IMR-90 (cell line): Measurements from ENCODE around the gene BMP3. TPM values are rescaled to one million over a fixed set of nuclear protein-coding genes. Genes with fewer than 3 reads are reported as not detected.

ENCODE experiments used
- ATAC-seq: fragments of 200-7000 bp; cut with Tn5 transposase; 2 replicates; pipeline ENCODE4 v1.9.1; 2020; ENCODE audit warnings: low read depth, mild to moderate bottlenecking, moderate library complexity
- BruUV-seq: library from RNA; stranded (reverse); fragments of 400-500 nt; replicated peaks from 2 replicates; lab custom pipeline; 2021; lab: Mats Ljungman, UMichigan
- CTCF ChIA-PET: fragments of 300-600 bp; formaldehyde crosslinking; extraction: SDS; loops from one replicate; lab custom pipeline; 2021; ENCODE audit warnings: antibody characterized with exemption; lab: Yijun Ruan, JAX
- POLR2A ChIA-PET: fragments of 300-600 bp; sonication (Branson Sonifier 250); formaldehyde crosslinking; loops from one replicate; lab custom pipeline; 2022; ENCODE audit warnings: antibody characterized with exemption; ENCODE audit not compliant: unreplicated experiment; lab: Charles Lee
- DNase-seq: peaks from one replicate; pipeline ENCODE4 v3.0.0; 2013
- H2AFZ ChIP-seq: replicated peaks from 2 replicates; pipeline ENCODE3; 2013; ENCODE audit warnings: low read length, mild to moderate bottlenecking; ENCODE audit not compliant: poor library complexity
- H2AK5ac ChIP-seq: 2 replicates; pipeline ENCODE4 v1.6.1; 2013; ENCODE audit warnings: low read depth, low read length, inconsistent platforms
- H2AK9ac ChIP-seq: replicated peaks from 2 replicates; pipeline ENCODE3; 2013; ENCODE audit warnings: mild to moderate bottlenecking, low read depth, low read length, moderate library complexity; ENCODE audit not compliant: poor library complexity
- H2BK120ac ChIP-seq: 2 replicates; pipeline ENCODE4 v1.6.1; 2013; ENCODE audit warnings: low read depth, low read length, inconsistent platforms
- H2BK15ac ChIP-seq: 3 replicates; pipeline ENCODE4 v1.6.1; 2013; ENCODE audit warnings: low read depth, low read length, inconsistent platforms
- H2BK20ac ChIP-seq: 2 replicates; pipeline ENCODE4 v1.6.1; 2013; ENCODE audit warnings: low read depth, mild to moderate bottlenecking, inconsistent platforms, low read length, moderate library complexity
- H2BK5ac ChIP-seq: 2 replicates; pipeline ENCODE4 v1.6.1; 2013; ENCODE audit warnings: mild to moderate bottlenecking, low read depth, low read length, inconsistent platforms; ENCODE audit not compliant: poor library complexity, severe bottlenecking
- H3K14ac ChIP-seq: replicated peaks from 2 replicates; pipeline ENCODE4 v1.6.1; 2013; ENCODE audit warnings: low read depth, low read length, inconsistent platforms
- H3K18ac ChIP-seq: 2 replicates; pipeline ENCODE4 v1.6.1; 2013; ENCODE audit warnings: low read depth, low read length, control low read depth
- H3K23ac ChIP-seq: 2 replicates; pipeline ENCODE4 v1.6.1; 2013; ENCODE audit warnings: low read depth, low read length, inconsistent platforms
- H3K27ac ChIP-seq: 2 replicates; pipeline ENCODE4 v1.5.1; 2013; ENCODE audit warnings: mild to moderate bottlenecking, control low read depth, low read length; ENCODE audit not compliant: insufficient read depth
- H3K27me3 ChIP-seq: 2 replicates; pipeline ENCODE4 v1.6.1; 2013; ENCODE audit warnings: low read length; ENCODE audit not compliant: control insufficient read depth, insufficient read depth
- H3K36me3 ChIP-seq: 2 replicates; pipeline ENCODE4 v1.6.1; 2013; ENCODE audit warnings: low read length, mixed read lengths; ENCODE audit not compliant: control insufficient read depth, insufficient read depth
- H3K4ac ChIP-seq: 2 replicates; pipeline ENCODE4 v1.6.1; 2013; ENCODE audit warnings: low read depth, low read length, inconsistent platforms
- H3K4me1 ChIP-seq: 2 replicates; pipeline ENCODE4 v1.6.1; 2013; ENCODE audit warnings: low read length, mixed read lengths; ENCODE audit not compliant: control insufficient read depth, insufficient read depth
- H3K4me2 ChIP-seq: 2 replicates; pipeline ENCODE4 v1.6.1; 2013; ENCODE audit warnings: low read depth, mild to moderate bottlenecking, control low read depth, low read length, moderate library complexity
- H3K4me3 ChIP-seq: 2 replicates; pipeline ENCODE4 v1.5.1; 2013; ENCODE audit warnings: low read depth, mild to moderate bottlenecking, control low read depth, low read length, moderate library complexity; ENCODE audit not compliant: insufficient read depth
- H3K56ac ChIP-seq: 2 replicates; pipeline ENCODE4 v1.6.1; 2013; ENCODE audit warnings: low read length, inconsistent platforms; ENCODE audit not compliant: insufficient read depth; ENCODE audit errors: extremely low read depth
- H3K79me1 ChIP-seq, 2 experiments: 2 replicates each; pipeline ENCODE4 v1.6.1; 2013; ENCODE audit warnings: low read length in 2 of 2, inconsistent platforms in 1 of 2, low read depth in 1 of 2
- H3K9ac ChIP-seq: 2 replicates; pipeline ENCODE4 v1.6.1; 2013; ENCODE audit warnings: low read depth, low read length, control low read depth
- H3K9me1 ChIP-seq: 2 replicates; pipeline ENCODE4 v1.6.1; 2013; ENCODE audit warnings: low read length, inconsistent platforms; ENCODE audit not compliant: insufficient read depth
- H3K9me3 ChIP-seq: 2 replicates; pipeline ENCODE4 v1.6.1; 2013; ENCODE audit warnings: low read length; ENCODE audit not compliant: control insufficient read depth, insufficient read depth
- H4K20me1 ChIP-seq: 2 replicates; pipeline ENCODE4 v1.6.1; 2013; ENCODE audit warnings: low read length, inconsistent platforms; ENCODE audit not compliant: insufficient read depth
- H4K5ac ChIP-seq: 2 replicates; pipeline ENCODE4 v1.6.1; 2013; ENCODE audit warnings: mild to moderate bottlenecking, low read depth, low read length, control low read depth
- H4K8ac ChIP-seq, 2 experiments: 2 replicates each; pipeline ENCODE4 v1.6.1; 2013; ENCODE audit warnings: low read depth in 2 of 2, low read length in 2 of 2, control low read depth in 1 of 2, inconsistent platforms in 1 of 2
- H4K91ac ChIP-seq: 2 replicates; pipeline ENCODE4 v1.6.1; 2013; ENCODE audit warnings: low read depth, low read length, inconsistent platforms; ENCODE audit not compliant: insufficient read depth
- BHLHE40 ChIP-seq: fragments of 150-350 bp; IDR thresholded peaks from 2 replicates; pipeline ENCODE4 v1.6.1; 2016; ENCODE audit warnings: mild to moderate bottlenecking, low read depth, low read length
- CHD1 ChIP-seq: IDR thresholded peaks from 2 replicates; pipeline ENCODE4 v1.6.1; 2012; ENCODE audit warnings: low read depth, low read length, improper control_type of control experiment
- CTCF ChIP-seq: conservative IDR thresholded peaks from 2 replicates; pipeline ENCODE4 v1.5.1; 2012; ENCODE audit warnings: mild to moderate bottlenecking, low read depth, low read length, improper control_type of control experiment
- ELK1 ChIP-seq: fragments of 150-350 bp; IDR thresholded peaks from 2 replicates; pipeline ENCODE4 v1.6.1; 2016; ENCODE audit warnings: low read depth, mild to moderate bottlenecking, low read length, moderate library complexity, borderline replicate concordance
- FOS ChIP-seq: fragments of 150-350 bp; IDR thresholded peaks from 2 replicates; pipeline ENCODE4 v1.6.1; 2016; ENCODE audit warnings: low read depth, low read length
- MAFK ChIP-seq: IDR thresholded peaks from 2 replicates; pipeline ENCODE4 v1.6.1; 2012; ENCODE audit warnings: low read depth, low read length, improper control_type of control experiment
- MAZ ChIP-seq: IDR thresholded peaks from 2 replicates; pipeline ENCODE4 v1.6.1; 2012; ENCODE audit warnings: low read depth, mild to moderate bottlenecking, low read length, improper control_type of control experiment, moderate library complexity, borderline replicate concordance
- NFE2L2 ChIP-seq: fragments of 150-350 bp; IDR thresholded peaks from 2 replicates; pipeline ENCODE4 v1.6.1; 2016; ENCODE audit warnings: low read depth, mild to moderate bottlenecking, low read length
- POLR2A ChIP-seq: IDR thresholded peaks from 2 replicates; pipeline ENCODE4 v1.6.1; 2012; ENCODE audit warnings: mild to moderate bottlenecking, low read depth, low read length
- RCOR1 ChIP-seq: IDR thresholded peaks from 2 replicates; pipeline ENCODE4 v1.6.1; 2012; ENCODE audit warnings: mild to moderate bottlenecking, low read length, improper control_type of control experiment; ENCODE audit not compliant: insufficient replicate concordance
- RFX5 ChIP-seq: IDR thresholded peaks from 2 replicates; pipeline ENCODE4 v1.8.0; 2012; ENCODE audit warnings: low read depth, mild to moderate bottlenecking, low read length, moderate library complexity
- SMC3 ChIP-seq: fragments of 150-350 bp; IDR thresholded peaks from 2 replicates; pipeline ENCODE4 v1.6.1; 2016; ENCODE audit warnings: low read depth, mild to moderate bottlenecking, antibody characterized with exemption, low read length, moderate library complexity
- USF2 ChIP-seq: fragments of 150-350 bp; IDR thresholded peaks from 2 replicates; pipeline ENCODE4 v1.6.1; 2017; ENCODE audit warnings: mild to moderate bottlenecking, antibody characterized with exemption, low read length, low read depth
- WGBS, 2 experiments: methylation state at CpG; one replicate each; pipeline versions ENCODE4 v1.1.5 to v1.1.7; 2013; ENCODE audit warnings: missing lambda C conversion rate in 2 of 2; ENCODE audit not compliant: insufficient read length in 1 of 2; ENCODE audit errors: extremely low coverage in 2 of 2; 5-methylcytosine and 5-hydroxymethylcytosine counted together
- dilution Hi-C: fragments of 300-500 bp; cut with HindIII; formaldehyde crosslinking; loops from one replicate; pipeline ENCODE4 v1.14.3; 2018; ENCODE audit warnings: low sequenced_read_pairs; ENCODE audit not compliant: unreplicated experiment
- in situ Hi-C: fragments of 300-500 bp; cut with MboI; formaldehyde crosslinking; loops from 3 replicates; pipeline ENCODE4 v1.14.3; 2019; ENCODE audit warnings: low sequenced_read_pairs, inconsistent platforms, mixed read lengths
- intact Hi-C: fragments of 100-400 bp; cut with micrococcal nuclease; formaldehyde crosslinking; loops from 2 replicates; pipeline ENCODE4 v1.10.0; 2022
- polyA plus RNA-seq, 3 experiments: library from polyadenylated mRNA; depleted of rRNA; stranded (reverse); fragments of >200 nt; gene quantifications; 2 replicates each; pipeline ENCODE4 v1.2.3, GENCODE V29; 2012; ENCODE audit warnings: low replicate concordance in 1 of 3
- total RNA-seq: library from RNA; depleted of rRNA; stranded (reverse); fragments of >200 nt; gene quantifications from 2 replicates; pipeline ENCODE4 v1.2.3, GENCODE V29; 2012

BMP3 gene
- total and polyA plus RNA-seq, 2 of the 4 experiments (the other 2 are of a cell fraction): under 0.01 to 0.10 TPM

GRCh38 chr4:81081156-81081555 is 50.6 kb downstream of the BMP3 start:
- Histone ChIP-seq H2AK9ac (no peak overlapping the region), H3K79me1 (no peaks in the 10 kb centered on the region), H3K56ac (no peak overlapping the region), H3K9me1 (no peaks in the 10 kb centered on the region), H2BK5ac (no peak overlapping the region), H3K4me2 (no peak overlapping the region), H3K14ac (no peak overlapping the region), H3K4ac (no peak overlapping the region), H3K36me3 (no peaks in the 10 kb centered on the region), H3K27ac (no peak overlapping the region), H3K18ac (no peak overlapping the region), H3K4me3 (no peak overlapping the region), H4K5ac (no peak overlapping the region), H2AFZ (no peak overlapping the region), H3K4me1 (peaks cover 2% of the 10 kb centered on the region; the same call in 1 of the 2 replicates), H3K9ac (no peak overlapping the region), H2BK20ac (no peak overlapping the region), H4K8ac (no peak overlapping the region), H3K27me3 (no peaks in the 10 kb centered on the region), H3K9me3 (no peaks in the 10 kb centered on the region), H3K23ac (no peak overlapping the region), H4K20me1 (no peaks in the 10 kb centered on the region), H2BK120ac (no peak overlapping the region), H2AK5ac (no peak overlapping the region), H2BK15ac (no peak overlapping the region), H4K91ac (no peak overlapping the region)
- WGBS, 2 experiments: 80% methylated on average over 2 of the region's 5 CpGs; no CpG with 5 or more reads in 1 of the 2 experiments
- DNase-seq: no peak
- in situ Hi-C loops (no loop called here), dilution Hi-C loops (no loop called here), intact Hi-C loops (no loop called here)
- ATAC-seq: no peak
- no TSS peak for BruUV-seq
- CTCF ChIA-PET: no interaction called here
- POLR2A ChIA-PET: no interaction called here
- TF ChIP-seq RFX5 (no peak), CHD1 (no peak), SMC3 (no peak), POLR2A (no peak), MAFK (no peak), RCOR1 (no peak), BHLHE40 (no peak), FOS (no peak), CTCF (no peak), USF2 (no peak), NFE2L2 (no peak), MAZ (no peak), ELK1 (no peak)
